GM18951 (cell line): ENCODE results near the gene ASZ1.

Source experiments
- POLR2A ChIP-seq: IDR thresholded peaks from 4 replicates; pipeline ENCODE4 v1.6.1; 2011; ENCODE audit warnings: mild to moderate bottlenecking; ENCODE audit not compliant: insufficient read length, insufficient read depth; ENCODE audit errors: extremely low read depth
- in situ Hi-C: fragments of 300-500 bp; cut with MboI; formaldehyde crosslinking; loops from one replicate; pipeline ENCODE4 v1.12.0; 2022; ENCODE audit warnings: low sequenced_read_pairs, mixed read lengths, inconsistent platforms; ENCODE audit not compliant: unreplicated experiment

ASZ1 gene

DNA sequence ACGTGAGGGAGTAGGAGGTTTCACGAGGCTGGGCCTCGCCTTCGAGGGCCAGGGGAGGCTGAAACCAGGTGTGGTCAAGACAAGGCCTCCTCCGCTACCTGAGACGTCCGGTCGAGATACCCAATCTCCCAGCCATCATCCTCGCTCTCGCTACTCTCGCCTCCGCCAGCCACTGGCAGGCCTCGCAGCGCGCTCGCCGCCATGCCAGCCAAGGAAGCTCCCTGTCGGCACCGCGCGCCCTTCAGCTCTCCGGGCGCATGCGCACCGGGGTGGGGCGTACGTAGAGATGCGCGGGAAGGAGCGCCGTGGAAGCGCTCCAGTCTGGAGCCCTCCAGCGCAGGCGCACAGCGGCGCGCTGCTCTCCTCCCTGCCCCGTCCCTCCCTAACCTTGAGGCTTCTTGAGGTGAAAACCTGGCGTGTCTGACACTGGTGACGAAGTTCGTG lies at the start of gene ASZ1:
Gene ASZ1 (minus strand): TSS at position 236 of the 444 bp plus-strand sequence. CDS start 33 bp downstream, at position 203.
- TF ChIP-seq POLR2A, result no peak

DNA sequence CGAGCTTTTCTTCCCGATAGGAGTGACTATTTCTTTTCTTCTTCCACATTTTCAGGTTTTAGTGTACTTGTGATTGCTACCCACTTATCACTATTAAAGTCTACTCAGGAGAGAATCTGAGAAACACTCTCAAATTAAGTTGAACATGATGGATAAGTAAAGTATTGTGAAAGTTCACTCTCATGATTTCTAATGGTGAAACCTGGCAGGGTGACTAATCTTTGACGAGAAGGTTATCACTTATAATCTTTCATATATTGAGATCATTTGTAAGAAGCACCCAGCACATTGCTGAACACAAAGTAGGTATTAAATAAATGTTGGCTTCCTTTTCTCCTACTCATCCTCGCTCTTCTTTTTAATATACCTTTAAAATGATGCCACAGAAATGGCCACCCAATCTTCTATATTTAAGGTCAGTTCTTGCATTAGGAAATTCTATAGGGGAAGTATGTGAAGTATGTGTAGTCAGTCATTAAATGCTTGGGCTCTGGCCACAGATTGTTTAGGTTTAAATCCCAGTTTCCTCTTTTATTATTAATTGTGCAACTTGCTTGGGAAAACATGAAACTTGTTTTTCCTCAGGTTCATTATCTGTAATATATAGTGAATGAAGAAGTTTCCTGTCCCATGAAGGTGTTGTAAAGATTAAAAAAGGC lies 49.4 kb upstream of the ASZ1 start:
- no peak for TF ChIP-seq POLR2A
- in situ Hi-C loops, result no loop called here

More for the DNA sequence above, at the start of gene ASZ1:
- in situ Hi-C loops, result no loop called here

DNA sequence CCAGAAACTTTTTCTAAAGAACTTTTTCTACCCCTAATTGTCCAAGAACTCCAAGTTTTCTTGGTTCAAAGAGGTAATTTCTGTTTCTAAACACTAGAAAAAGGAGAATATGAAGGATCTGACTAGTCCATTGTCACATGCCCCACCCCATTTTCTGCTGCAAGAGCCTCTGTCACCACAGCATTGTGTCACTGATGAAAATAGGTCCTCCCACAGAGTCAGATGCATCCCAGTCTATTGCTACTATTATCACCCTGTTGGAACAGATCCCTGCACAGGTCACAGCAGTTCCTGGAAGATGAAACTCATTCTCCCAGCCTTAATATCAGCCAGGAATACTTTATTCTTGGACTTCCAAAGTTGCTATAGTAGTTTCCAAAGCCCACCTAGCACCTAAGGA lies 45.0 kb upstream of the ASZ1 start:
- in situ Hi-C loops, result loop anchor here (25.0 kb wide), 1 partner anchor 640 kb away; no protein-coding TSS in a partner anchor

DNA sequence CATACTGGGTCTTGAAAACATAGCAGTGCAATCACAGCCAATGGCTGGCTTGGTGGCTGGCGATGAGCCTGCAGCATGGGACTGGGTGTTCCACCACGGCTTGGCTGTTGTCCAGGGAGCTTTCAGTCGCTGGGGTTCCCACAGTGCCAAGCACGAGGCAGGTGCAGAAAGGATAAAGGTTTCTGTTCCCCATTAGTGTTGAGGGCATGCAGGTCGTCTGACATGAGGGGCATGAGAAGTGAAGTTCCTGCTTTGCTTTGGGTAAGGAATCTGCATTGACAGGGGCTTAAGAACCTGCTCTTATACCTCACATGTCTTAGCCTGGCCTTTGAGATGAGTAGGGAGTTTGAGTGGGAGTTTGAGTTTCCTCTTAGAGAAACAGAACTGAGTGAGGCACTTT lies 43.5 kb upstream of the ASZ1 start:
- no peak for TF ChIP-seq POLR2A
- in situ Hi-C loops, result loop anchor here (25.0 kb wide), 1 partner anchor 642 kb away; no protein-coding TSS in a partner anchor

More for the DNA sequence above, 45.0 kb upstream of the ASZ1 start:
- no peak for TF ChIP-seq POLR2A

DNA sequence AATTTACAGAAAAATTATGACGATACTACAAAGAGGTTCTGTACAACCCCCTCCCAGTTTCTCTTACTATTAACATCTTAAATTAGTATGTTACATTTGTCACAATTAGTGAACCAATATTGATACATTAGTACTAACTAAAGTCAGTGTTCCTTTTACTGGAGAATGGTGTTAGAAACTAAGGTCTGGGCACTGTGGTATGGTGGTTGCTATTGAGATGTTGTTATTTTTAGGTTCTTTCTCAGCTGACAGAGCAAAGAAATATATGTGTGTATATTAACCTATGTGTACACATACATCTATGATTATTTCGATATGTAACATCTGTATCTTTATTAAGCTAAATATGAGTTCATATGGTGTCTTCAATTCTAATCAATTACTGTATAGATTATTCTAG lies 40.9 kb upstream of the ASZ1 start:
- in situ Hi-C loops, result loop anchor here (25.0 kb wide), 1 partner anchor 644 kb away; no protein-coding TSS in a partner anchor
- no peak for TF ChIP-seq POLR2A

GRCh38 chr7:117460815-117461214 lies 33.5 kb upstream of the ASZ1 start:
- in situ Hi-C loops, result loop anchor here (25.0 kb wide), 1 partner anchor 651 kb away; no protein-coding TSS in a partner anchor

GRCh38 chr7:117459735-117460134 lies 32.4 kb upstream of the ASZ1 start:
- no peak for TF ChIP-seq POLR2A
- in situ Hi-C loops, result loop anchor here (25.0 kb wide), 1 partner anchor 653 kb away; no protein-coding TSS in a partner anchor

DNA sequence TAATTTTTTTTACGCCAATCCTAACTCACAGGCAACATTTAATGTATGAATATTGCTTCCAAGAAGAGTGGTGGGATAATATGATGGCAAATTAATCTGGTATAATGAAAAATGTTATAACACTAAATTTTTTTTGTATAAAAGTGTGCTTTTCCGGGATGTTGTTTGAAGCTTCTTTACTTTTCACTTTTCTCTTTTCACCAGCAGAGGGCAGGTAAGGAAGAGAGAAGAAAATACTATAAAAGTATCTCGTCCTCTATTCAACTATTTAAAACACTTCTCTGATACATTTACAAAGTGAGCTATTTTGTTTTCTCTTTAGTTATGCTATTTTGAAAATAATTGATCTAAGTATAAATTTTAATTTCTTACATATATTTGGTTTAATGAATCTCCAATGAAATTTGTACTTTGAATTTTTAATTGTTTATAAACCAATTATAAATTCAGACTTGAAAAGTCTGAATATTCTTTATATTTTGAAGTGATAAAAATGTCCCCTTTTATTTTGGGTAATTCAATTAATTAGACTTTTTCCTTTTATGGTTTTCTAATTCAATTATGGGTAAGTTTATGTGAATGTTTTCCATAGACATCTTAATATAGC lies 31.8 kb upstream of the ASZ1 start:
- in situ Hi-C loops, result loop anchor here (25.0 kb wide), 1 partner anchor 653 kb away; no protein-coding TSS in a partner anchor
- TF ChIP-seq POLR2A, result no peak

DNA sequence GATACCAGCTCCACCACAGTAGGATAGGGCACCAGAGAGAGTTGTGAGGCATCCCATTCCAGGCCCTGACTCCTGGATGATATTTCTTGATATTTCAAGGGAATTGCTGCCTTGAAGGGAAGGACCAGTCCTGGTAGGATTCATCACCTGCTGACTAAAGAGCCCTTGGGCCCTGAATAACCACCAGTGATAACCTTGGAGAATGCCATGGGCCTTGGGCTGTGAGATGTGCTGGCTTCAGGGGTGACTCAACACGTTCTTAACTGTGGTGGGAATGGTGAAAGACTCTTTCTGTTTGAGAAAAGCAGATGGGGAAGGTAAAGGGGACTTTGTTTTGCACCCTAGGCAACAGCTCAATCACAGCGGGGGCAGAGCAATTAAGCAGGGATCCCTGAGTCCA lies 21.4 kb upstream of the ASZ1 start:
- TF ChIP-seq POLR2A, result no peak
- in situ Hi-C loops, result no loop called here

DNA sequence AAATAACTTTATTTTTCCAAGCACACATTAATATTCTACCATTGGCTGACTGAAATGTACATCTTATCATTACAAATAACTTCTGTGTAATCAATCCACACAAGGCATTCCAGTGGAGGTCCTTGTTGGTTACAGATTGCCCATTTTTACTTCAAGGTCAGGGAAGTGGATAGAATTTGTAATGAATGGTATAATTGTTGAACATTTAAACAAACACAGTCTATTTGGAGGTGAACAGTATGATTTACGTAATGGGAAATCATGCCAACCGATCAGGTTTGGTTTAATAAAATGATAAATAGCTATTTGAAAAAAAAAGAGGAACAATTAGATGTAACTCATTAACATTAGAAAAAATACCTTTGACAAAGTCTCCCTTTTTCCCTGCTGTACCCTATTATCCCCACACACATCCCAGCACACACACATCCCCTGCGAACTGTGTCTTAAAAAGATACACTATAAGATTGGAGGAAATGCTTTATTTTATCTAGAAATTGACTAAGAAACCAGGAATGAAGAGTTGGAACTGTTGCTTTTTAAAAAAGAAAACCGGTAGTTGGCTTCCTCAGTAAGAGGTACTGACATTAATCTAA lies 19.0 kb upstream of the ASZ1 start:
- in situ Hi-C loops, result no loop called here
- no peak for TF ChIP-seq POLR2A

DNA sequence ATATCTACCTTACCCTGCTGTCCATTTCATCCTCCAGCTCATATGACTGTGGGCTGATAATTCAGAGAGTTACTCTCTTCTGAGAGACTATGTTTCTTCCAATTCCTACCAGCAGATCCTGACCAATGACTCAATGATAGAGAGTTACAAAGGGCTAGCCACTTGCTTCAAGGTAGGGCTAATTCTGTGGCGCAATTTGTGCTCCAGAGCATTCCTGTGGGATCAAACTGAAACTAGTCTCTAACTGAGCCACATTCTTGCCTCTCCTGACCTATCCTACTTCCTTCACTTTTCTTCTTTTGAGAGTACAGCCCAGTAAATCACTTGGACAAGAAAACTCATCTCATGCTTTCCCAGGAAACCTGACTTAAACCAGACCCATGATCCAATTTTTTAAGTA lies 17.9 kb upstream of the ASZ1 start:
- no peak for TF ChIP-seq POLR2A
- in situ Hi-C loops, result no loop called here

GRCh38 chr7:117444646-117445045 lies 17.4 kb upstream of the ASZ1 start:
- no peak for TF ChIP-seq POLR2A
- in situ Hi-C loops, result no loop called here

DNA sequence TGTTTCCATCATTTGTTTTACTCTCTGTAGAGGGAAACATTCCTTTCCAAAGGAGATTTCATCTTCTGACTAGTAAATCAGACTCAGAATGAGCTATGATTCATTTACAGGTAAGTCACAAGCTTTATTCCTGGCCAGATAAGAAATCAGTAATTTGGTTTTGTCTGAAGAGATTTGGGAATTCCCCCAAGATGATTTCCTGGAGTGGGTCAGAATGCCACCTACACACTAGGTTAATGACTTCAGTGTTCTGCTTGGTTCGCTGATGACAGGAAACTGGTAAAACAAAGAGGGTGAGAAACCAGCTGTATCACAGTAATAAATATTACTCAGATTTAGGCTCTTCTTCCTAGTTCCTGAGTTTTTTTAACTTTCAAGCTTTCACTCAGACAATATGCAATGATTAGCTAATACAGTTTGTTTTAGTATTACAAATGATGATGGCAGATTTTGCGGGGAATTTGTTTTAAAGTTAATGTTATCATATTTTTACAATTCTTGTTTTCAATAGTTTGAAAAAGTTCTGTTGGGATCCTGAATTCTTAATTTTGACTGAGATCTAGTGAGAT lies 8.3 kb upstream of the ASZ1 start:
- in situ Hi-C loops, result no loop called here
- TF ChIP-seq POLR2A, result no peak
